GM23248 (cell line): ENCODE measurements around the gene ANGEL2. TPM values are rescaled to one million over a fixed set of nuclear protein-coding genes. Genes with fewer than 3 reads are reported as not detected.

ENCODE experiments used
- DNase-seq: peaks from one replicate; pipeline ENCODE4 v3.0.0-alpha.2; 2015
- H2AFZ ChIP-seq: fragments of 200-600 bp; sonication (generic); 2 replicates; pipeline ENCODE4 v1.6.1; 2016; ENCODE audit warnings: antibody characterized with exemption
- H3F3A ChIP-seq: fragments of 200-600 bp; sonication (generic); 2 replicates; pipeline ENCODE4 v1.6.1; 2016; ENCODE audit warnings: mild to moderate bottlenecking, antibody characterized with exemption, mixed run types; ENCODE audit not compliant: insufficient read depth
- H3K27ac ChIP-seq: fragments of 200-600 bp; sonication (generic); 2 replicates; pipeline ENCODE4 v1.5.1; 2016; ENCODE audit warnings: mild to moderate bottlenecking
- H3K27me3 ChIP-seq: fragments of 200-600 bp; sonication (generic); replicated peaks from 2 replicates; pipeline ENCODE4 v1.6.1; 2016; ENCODE audit warnings: mild to moderate bottlenecking; ENCODE audit not compliant: insufficient read depth
- H3K36me3 ChIP-seq: fragments of 200-600 bp; sonication (generic); 2 replicates; pipeline ENCODE4 v1.6.1; 2016; ENCODE audit warnings: low read depth, mild to moderate bottlenecking
- H3K4me1 ChIP-seq: fragments of 200-600 bp; sonication (generic); 2 replicates; pipeline ENCODE4 v1.6.1; 2016; ENCODE audit warnings: mild to moderate bottlenecking; ENCODE audit not compliant: insufficient read depth
- H3K4me2 ChIP-seq: fragments of 200-600 bp; sonication (generic); one replicate; pipeline ENCODE4 v1.6.1; 2016; ENCODE audit warnings: mild to moderate bottlenecking; ENCODE audit not compliant: unreplicated experiment
- H3K4me3 ChIP-seq: fragments of 200-600 bp; sonication (generic); 2 replicates; pipeline ENCODE4 v1.5.1; 2016; ENCODE audit warnings: mild to moderate bottlenecking
- H3K79me2 ChIP-seq: fragments of 200-600 bp; sonication (generic); 2 replicates; pipeline ENCODE4 v1.6.1; 2016; ENCODE audit warnings: mild to moderate bottlenecking; ENCODE audit not compliant: insufficient read depth
- H3K9ac ChIP-seq: fragments of 200-600 bp; sonication (generic); 2 replicates; pipeline ENCODE4 v1.6.1; 2016; ENCODE audit warnings: mild to moderate bottlenecking
- H3K9me2 ChIP-seq: fragments of 200-600 bp; sonication (generic); 2 replicates; pipeline ENCODE4 v1.6.1; 2016; ENCODE audit warnings: mixed run types, mild to moderate bottlenecking, moderate library complexity; ENCODE audit not compliant: insufficient read depth
- H3K9me3 ChIP-seq: fragments of 200-600 bp; sonication (generic); one replicate; pipeline ENCODE4 v1.6.1; 2017; ENCODE audit warnings: low read depth
- H4K20me1 ChIP-seq: fragments of 200-600 bp; sonication (generic); 2 replicates; pipeline ENCODE4 v1.6.0; 2016; ENCODE audit not compliant: insufficient read depth
- EZH2 ChIP-seq: fragments of 200-600 bp; sonication (generic); IDR thresholded peaks from 2 replicates; pipeline ENCODE4 v1.6.1; 2018; ENCODE audit warnings: antibody characterized with exemption, mild to moderate bottlenecking; ENCODE audit not compliant: insufficient read depth, poor library complexity, severe bottlenecking
- EZH2phosphoT487 ChIP-seq: fragments of 200-600 bp; sonication (generic); IDR thresholded peaks from 2 replicates; pipeline ENCODE4 v1.6.1; 2018; ENCODE audit warnings: antibody characterized with exemption, moderate library complexity, mild to moderate bottlenecking, low read depth; ENCODE audit not compliant: insufficient read depth
- WGBS, 2 experiments: methylation state at CpG; one replicate each; pipeline ENCODE4 v1.1.6; 2015 to 2017; ENCODE audit warnings: low lambda C conversion rate in 2 of 2, low coverage in 1 of 2; ENCODE audit errors: missing lambda C conversion rate in 2 of 2; 5-methylcytosine and 5-hydroxymethylcytosine counted together
- in situ Hi-C: fragments of 300-500 bp; cut with MboI; formaldehyde crosslinking; loops from 2 replicates; pipeline ENCODE4 v1.15.0; 2020
- polyA plus RNA-seq: library from polyadenylated mRNA; unstranded; fragments of >200 nt; fragmentation: Nextera tagmentation; extraction: Ambion mirVana; gene quantifications from 2 replicates; pipeline ENCODE4 v1.2.1, GENCODE V29; 2016
- total RNA-seq: library from RNA; depleted of rRNA; stranded (reverse); fragments of >200 nt; shearing (Covaris generic); gene quantifications from 2 replicates; pipeline ENCODE4 v1.2.3, GENCODE V29; 2014; rRNA removed

Gene ANGEL2, protein sequence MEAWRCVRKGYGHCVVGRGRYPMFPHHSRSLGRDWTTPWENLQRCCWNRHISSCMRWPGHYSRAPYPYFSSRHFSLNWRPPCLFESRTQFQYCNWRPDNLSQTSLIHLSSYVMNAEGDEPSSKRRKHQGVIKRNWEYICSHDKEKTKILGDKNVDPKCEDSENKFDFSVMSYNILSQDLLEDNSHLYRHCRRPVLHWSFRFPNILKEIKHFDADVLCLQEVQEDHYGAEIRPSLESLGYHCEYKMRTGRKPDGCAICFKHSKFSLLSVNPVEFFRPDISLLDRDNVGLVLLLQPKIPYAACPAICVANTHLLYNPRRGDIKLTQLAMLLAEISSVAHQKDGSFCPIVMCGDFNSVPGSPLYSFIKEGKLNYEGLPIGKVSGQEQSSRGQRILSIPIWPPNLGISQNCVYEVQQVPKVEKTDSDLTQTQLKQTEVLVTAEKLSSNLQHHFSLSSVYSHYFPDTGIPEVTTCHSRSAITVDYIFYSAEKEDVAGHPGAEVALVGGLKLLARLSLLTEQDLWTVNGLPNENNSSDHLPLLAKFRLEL
- total RNA-seq, result 28.5 and 39.2 TPM in 2 replicates
- polyA plus RNA-seq, result 19.7 and 22.5 TPM in 2 replicates

DNA sequence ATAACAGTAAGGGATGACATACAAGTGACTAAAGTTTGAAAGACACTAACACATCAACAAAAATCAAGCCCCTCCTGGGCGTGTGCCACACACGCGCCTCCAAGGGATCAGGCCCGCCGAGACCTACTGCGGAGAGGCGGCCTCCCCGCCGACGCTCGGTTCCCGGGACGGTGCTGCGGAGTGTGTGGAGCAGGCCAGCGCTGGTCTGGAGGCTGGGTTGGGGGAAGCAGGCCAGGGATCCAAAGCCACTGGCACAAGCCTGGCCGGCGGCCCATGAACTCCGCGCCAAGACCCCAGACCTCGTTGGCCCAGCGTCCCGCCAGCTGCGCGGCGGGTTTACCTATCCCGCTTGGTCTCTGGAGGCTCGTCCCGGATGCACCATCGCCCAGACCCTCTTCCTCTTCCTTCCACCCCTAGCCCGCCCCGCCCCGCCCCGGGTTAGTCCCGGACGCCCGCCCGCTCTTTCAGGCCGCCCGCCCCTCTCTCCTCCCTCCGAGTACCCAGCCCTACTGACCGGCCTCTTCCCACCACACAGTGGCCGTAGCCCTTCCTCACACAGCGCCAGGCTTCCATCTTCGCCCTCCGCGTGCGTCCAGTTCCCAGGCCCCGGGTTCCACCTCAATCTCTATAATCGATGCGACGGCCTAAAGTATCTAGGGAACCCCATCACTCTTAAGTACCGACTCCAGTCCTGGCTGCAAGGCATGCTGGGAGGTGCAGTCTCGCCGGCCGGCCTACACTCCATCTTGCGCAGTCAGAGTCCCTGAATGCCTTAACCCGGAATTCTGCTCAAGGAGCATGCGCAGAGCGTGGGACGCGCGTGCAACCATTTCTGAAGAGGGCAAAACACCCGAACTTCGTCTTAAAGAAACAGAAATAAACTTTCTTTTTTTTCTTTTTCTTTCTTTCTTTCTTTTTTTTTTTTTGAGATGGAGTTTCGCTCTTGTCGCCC lies at the start of gene ANGEL2:
Gene ANGEL2 (minus strand): TSS at position 769 of the 952 bp plus-strand sequence. CDS start 196 bp downstream, at position 573.
- in situ Hi-C loops, result no loop called here

DNA sequence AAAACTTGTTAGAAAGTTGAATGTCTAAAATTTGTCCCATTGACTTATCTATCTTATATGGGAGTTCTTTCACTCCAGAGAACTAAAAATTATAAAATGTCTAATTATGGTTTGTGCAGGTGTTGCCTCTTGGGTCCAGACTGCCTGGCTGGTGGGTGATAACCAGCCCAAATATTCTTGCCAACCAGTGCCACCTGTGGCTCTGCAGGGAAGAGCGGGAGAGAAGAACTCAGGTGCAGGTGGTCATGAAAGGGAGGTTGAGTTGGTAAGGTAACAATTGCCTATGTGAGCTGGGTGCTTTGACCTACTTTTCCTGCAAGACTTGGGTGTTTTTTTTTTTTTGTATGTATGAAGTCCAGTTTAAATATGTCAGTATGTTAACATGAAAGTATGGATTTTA lies 45.6 kb upstream of the ANGEL2 start:
- DNase-seq, result no peak
- no peak overlapping the region for H2AFZ ChIP-seq
- TF ChIP-seq EZH2 (no peak), EZH2phosphoT487 (no peak)
- no peak overlapping the region for H3K9ac ChIP-seq
- in situ Hi-C loops, result no loop called here
- peaks cover 11% of the 10 kb centered on the region; the same call in 1 of the 2 replicates for H4K20me1 ChIP-seq
- WGBS, 2 experiments, result 100% methylated on average over 1 of the region's 1 CpG
- peaks cover 98% of the 10 kb centered on the region for H3K79me2 ChIP-seq
- no peak overlapping the region for H3K4me3 ChIP-seq
- no peaks in the 10 kb centered on the region for H3K27me3 ChIP-seq
- H3K9me2 ChIP-seq, result no peaks in the 10 kb centered on the region
- no peak overlapping the region for H3K4me2 ChIP-seq
- no peaks in the 10 kb centered on the region for H3K9me3 ChIP-seq
- no peaks in the 10 kb centered on the region for H3K36me3 ChIP-seq
- H3K27ac ChIP-seq, result no peak overlapping the region
- no peaks in the 10 kb centered on the region for H3F3A ChIP-seq
- no peaks in the 10 kb centered on the region for H3K4me1 ChIP-seq

More for the DNA sequence above, at the start of gene ANGEL2:
- peak within 1 kb of the TSS; percentile 93 for H3K4me2 ChIP-seq
- H4K20me1 ChIP-seq, result no peaks in the 10 kb centered on the region
- 0 to 1% methylated on average over 39 to 66 of the region's 66 CpGs for WGBS, 2 experiments
- H3K9ac ChIP-seq, result peak within 1 kb of the TSS; percentile 86
- H3K4me1 ChIP-seq, result peaks cover 12% of the 10 kb centered on the region
- no peaks in the 10 kb centered on the region for H3K27me3 ChIP-seq
- DNase-seq, result peak; percentile 98
- no peaks in the 10 kb centered on the region for H3K9me3 ChIP-seq
- peak within 1 kb of the TSS; percentile 83 for H3K27ac ChIP-seq
- H3F3A ChIP-seq, result no peaks in the 10 kb centered on the region
- peak within 1 kb of the TSS; percentile 92 for H3K4me3 ChIP-seq
- H3K79me2 ChIP-seq, result peaks cover 47% of the 10 kb centered on the region
- TF ChIP-seq EZH2 (no peak), EZH2phosphoT487 (no peak)
- H3K36me3 ChIP-seq, result peaks cover 6% of the 10 kb centered on the region; the same call in 1 of the 2 replicates
- peak within 1 kb of the TSS; percentile 96 for H2AFZ ChIP-seq
- H3K9me2 ChIP-seq, result no peaks in the 10 kb centered on the region

DNA sequence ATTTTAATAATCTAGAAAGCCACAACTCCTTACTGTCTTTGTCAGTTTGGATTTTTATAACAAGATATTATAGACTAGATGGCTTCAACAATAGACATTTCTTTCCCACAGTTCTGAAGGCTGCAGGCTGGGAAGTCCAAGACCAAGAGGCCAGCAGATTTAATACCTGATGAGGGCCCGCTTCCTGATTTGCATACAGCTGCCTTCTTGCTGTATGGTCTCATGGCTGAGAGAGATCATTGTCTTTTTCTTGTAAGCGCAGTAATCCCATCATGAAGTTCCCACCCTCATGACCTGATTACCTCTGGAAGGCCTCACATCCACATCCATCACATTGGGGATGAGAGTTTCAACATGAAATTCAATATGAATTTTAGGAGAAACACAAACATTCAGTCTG lies 45.2 kb upstream of the ANGEL2 start:
- Histone ChIP-seq H3K27me3 (no peaks in the 10 kb centered on the region), H3K9ac (no peak overlapping the region), H3F3A (no peaks in the 10 kb centered on the region), H3K27ac (no peak overlapping the region), H3K4me1 (no peaks in the 10 kb centered on the region), H4K20me1 (peaks cover 11% of the 10 kb centered on the region; the same call in 1 of the 2 replicates), H2AFZ (no peak overlapping the region), H3K79me2 (peaks cover 98% of the 10 kb centered on the region), H3K9me2 (no peaks in the 10 kb centered on the region), H3K4me3 (no peak overlapping the region), H3K9me3 (no peaks in the 10 kb centered on the region), H3K36me3 (no peaks in the 10 kb centered on the region), H3K4me2 (no peak overlapping the region)
- DNase-seq, result no peak
- in situ Hi-C loops, result no loop called here
- 93 to 100% methylated on average over 2 of the region's 2 CpGs for WGBS, 2 experiments
- no peak for TF ChIP-seq EZH2
- no peak for TF ChIP-seq EZH2phosphoT487
